IMR-90 (cell line): Measurements from ENCODE around the gene GRAMD1A. TPM values are rescaled to one million over a fixed set of nuclear protein-coding genes. Genes with fewer than 3 reads are reported as not detected.

ENCODE experiments used
- ATAC-seq: fragments of 200-7000 bp; cut with Tn5 transposase; 2 replicates; pipeline ENCODE4 v1.9.1; 2020; ENCODE audit warnings: low read depth, mild to moderate bottlenecking, moderate library complexity
- BruUV-seq: library from RNA; stranded (reverse); fragments of 400-500 nt; replicated peaks from 2 replicates; lab custom pipeline; 2021; lab: Mats Ljungman, UMichigan
- CTCF ChIA-PET: fragments of 300-600 bp; formaldehyde crosslinking; extraction: SDS; loops from one replicate; lab custom pipeline; 2021; ENCODE audit warnings: antibody characterized with exemption; lab: Yijun Ruan, JAX
- POLR2A ChIA-PET: fragments of 300-600 bp; sonication (Branson Sonifier 250); formaldehyde crosslinking; loops from one replicate; lab custom pipeline; 2022; ENCODE audit warnings: antibody characterized with exemption; ENCODE audit not compliant: unreplicated experiment; lab: Charles Lee
- DNase-seq: peaks from one replicate; pipeline ENCODE4 v3.0.0; 2013
- H2AFZ ChIP-seq: replicated peaks from 2 replicates; pipeline ENCODE3; 2013; ENCODE audit warnings: low read length, mild to moderate bottlenecking; ENCODE audit not compliant: poor library complexity
- H2AK5ac ChIP-seq: 2 replicates; pipeline ENCODE4 v1.6.1; 2013; ENCODE audit warnings: low read depth, low read length, inconsistent platforms
- H2AK9ac ChIP-seq: replicated peaks from 2 replicates; pipeline ENCODE3; 2013; ENCODE audit warnings: mild to moderate bottlenecking, low read depth, low read length, moderate library complexity; ENCODE audit not compliant: poor library complexity
- H2BK120ac ChIP-seq: 2 replicates; pipeline ENCODE4 v1.6.1; 2013; ENCODE audit warnings: low read depth, low read length, inconsistent platforms
- H2BK15ac ChIP-seq: 3 replicates; pipeline ENCODE4 v1.6.1; 2013; ENCODE audit warnings: low read depth, low read length, inconsistent platforms
- H2BK20ac ChIP-seq: 2 replicates; pipeline ENCODE4 v1.6.1; 2013; ENCODE audit warnings: low read depth, mild to moderate bottlenecking, inconsistent platforms, low read length, moderate library complexity
- H2BK5ac ChIP-seq: 2 replicates; pipeline ENCODE4 v1.6.1; 2013; ENCODE audit warnings: mild to moderate bottlenecking, low read depth, low read length, inconsistent platforms; ENCODE audit not compliant: poor library complexity, severe bottlenecking
- H3K14ac ChIP-seq: replicated peaks from 2 replicates; pipeline ENCODE4 v1.6.1; 2013; ENCODE audit warnings: low read depth, low read length, inconsistent platforms
- H3K18ac ChIP-seq: 2 replicates; pipeline ENCODE4 v1.6.1; 2013; ENCODE audit warnings: low read depth, low read length, control low read depth
- H3K23ac ChIP-seq: 2 replicates; pipeline ENCODE4 v1.6.1; 2013; ENCODE audit warnings: low read depth, low read length, inconsistent platforms
- H3K27ac ChIP-seq: 2 replicates; pipeline ENCODE4 v1.5.1; 2013; ENCODE audit warnings: mild to moderate bottlenecking, control low read depth, low read length; ENCODE audit not compliant: insufficient read depth
- H3K27me3 ChIP-seq: 2 replicates; pipeline ENCODE4 v1.6.1; 2013; ENCODE audit warnings: low read length; ENCODE audit not compliant: control insufficient read depth, insufficient read depth
- H3K36me3 ChIP-seq: 2 replicates; pipeline ENCODE4 v1.6.1; 2013; ENCODE audit warnings: low read length, mixed read lengths; ENCODE audit not compliant: control insufficient read depth, insufficient read depth
- H3K4ac ChIP-seq: 2 replicates; pipeline ENCODE4 v1.6.1; 2013; ENCODE audit warnings: low read depth, low read length, inconsistent platforms
- H3K4me1 ChIP-seq: 2 replicates; pipeline ENCODE4 v1.6.1; 2013; ENCODE audit warnings: low read length, mixed read lengths; ENCODE audit not compliant: control insufficient read depth, insufficient read depth
- H3K4me2 ChIP-seq: 2 replicates; pipeline ENCODE4 v1.6.1; 2013; ENCODE audit warnings: low read depth, mild to moderate bottlenecking, control low read depth, low read length, moderate library complexity
- H3K4me3 ChIP-seq: 2 replicates; pipeline ENCODE4 v1.5.1; 2013; ENCODE audit warnings: low read depth, mild to moderate bottlenecking, control low read depth, low read length, moderate library complexity; ENCODE audit not compliant: insufficient read depth
- H3K56ac ChIP-seq: 2 replicates; pipeline ENCODE4 v1.6.1; 2013; ENCODE audit warnings: low read length, inconsistent platforms; ENCODE audit not compliant: insufficient read depth; ENCODE audit errors: extremely low read depth
- H3K79me1 ChIP-seq, 2 experiments: 2 replicates each; pipeline ENCODE4 v1.6.1; 2013; ENCODE audit warnings: low read length in 2 of 2, inconsistent platforms in 1 of 2, low read depth in 1 of 2
- H3K9ac ChIP-seq: 2 replicates; pipeline ENCODE4 v1.6.1; 2013; ENCODE audit warnings: low read depth, low read length, control low read depth
- H3K9me1 ChIP-seq: 2 replicates; pipeline ENCODE4 v1.6.1; 2013; ENCODE audit warnings: low read length, inconsistent platforms; ENCODE audit not compliant: insufficient read depth
- H3K9me3 ChIP-seq: 2 replicates; pipeline ENCODE4 v1.6.1; 2013; ENCODE audit warnings: low read length; ENCODE audit not compliant: control insufficient read depth, insufficient read depth
- H4K20me1 ChIP-seq: 2 replicates; pipeline ENCODE4 v1.6.1; 2013; ENCODE audit warnings: low read length, inconsistent platforms; ENCODE audit not compliant: insufficient read depth
- H4K5ac ChIP-seq: 2 replicates; pipeline ENCODE4 v1.6.1; 2013; ENCODE audit warnings: mild to moderate bottlenecking, low read depth, low read length, control low read depth
- H4K8ac ChIP-seq, 2 experiments: 2 replicates each; pipeline ENCODE4 v1.6.1; 2013; ENCODE audit warnings: low read depth in 2 of 2, low read length in 2 of 2, control low read depth in 1 of 2, inconsistent platforms in 1 of 2
- H4K91ac ChIP-seq: 2 replicates; pipeline ENCODE4 v1.6.1; 2013; ENCODE audit warnings: low read depth, low read length, inconsistent platforms; ENCODE audit not compliant: insufficient read depth
- BHLHE40 ChIP-seq: fragments of 150-350 bp; IDR thresholded peaks from 2 replicates; pipeline ENCODE4 v1.6.1; 2016; ENCODE audit warnings: mild to moderate bottlenecking, low read depth, low read length
- WGBS, 2 experiments: methylation state at CpG; one replicate each; pipeline versions ENCODE4 v1.1.5 to v1.1.7; 2013; ENCODE audit warnings: missing lambda C conversion rate in 2 of 2; ENCODE audit not compliant: insufficient read length in 1 of 2; ENCODE audit errors: extremely low coverage in 2 of 2; 5-methylcytosine and 5-hydroxymethylcytosine counted together
- dilution Hi-C: fragments of 300-500 bp; cut with HindIII; formaldehyde crosslinking; loops from one replicate; pipeline ENCODE4 v1.14.3; 2018; ENCODE audit warnings: low sequenced_read_pairs; ENCODE audit not compliant: unreplicated experiment
- in situ Hi-C: fragments of 300-500 bp; cut with MboI; formaldehyde crosslinking; loops from 3 replicates; pipeline ENCODE4 v1.14.3; 2019; ENCODE audit warnings: low sequenced_read_pairs, inconsistent platforms, mixed read lengths
- intact Hi-C: fragments of 100-400 bp; cut with micrococcal nuclease; formaldehyde crosslinking; loops from 2 replicates; pipeline ENCODE4 v1.10.0; 2022
- polyA plus RNA-seq, 3 experiments: library from polyadenylated mRNA; depleted of rRNA; stranded (reverse); fragments of >200 nt; gene quantifications; 2 replicates each; pipeline ENCODE4 v1.2.3, GENCODE V29; 2012; ENCODE audit warnings: low replicate concordance in 1 of 3
- total RNA-seq: library from RNA; depleted of rRNA; stranded (reverse); fragments of >200 nt; gene quantifications from 2 replicates; pipeline ENCODE4 v1.2.3, GENCODE V29; 2012
- TF ChIP-seq, protein P1 (sequence below): fragments of 150-350 bp; IDR thresholded peaks from 2 replicates; pipeline ENCODE4 v1.6.1; 2016; ENCODE audit warnings: low read depth, mild to moderate bottlenecking, low read length, moderate library complexity, borderline replicate concordance

The GRAMD1A gene
- total and polyA plus RNA-seq, 2 of the 4 experiments (the other 2 are of a cell fraction): 11.1 to 63.0 TPM

DNA sequence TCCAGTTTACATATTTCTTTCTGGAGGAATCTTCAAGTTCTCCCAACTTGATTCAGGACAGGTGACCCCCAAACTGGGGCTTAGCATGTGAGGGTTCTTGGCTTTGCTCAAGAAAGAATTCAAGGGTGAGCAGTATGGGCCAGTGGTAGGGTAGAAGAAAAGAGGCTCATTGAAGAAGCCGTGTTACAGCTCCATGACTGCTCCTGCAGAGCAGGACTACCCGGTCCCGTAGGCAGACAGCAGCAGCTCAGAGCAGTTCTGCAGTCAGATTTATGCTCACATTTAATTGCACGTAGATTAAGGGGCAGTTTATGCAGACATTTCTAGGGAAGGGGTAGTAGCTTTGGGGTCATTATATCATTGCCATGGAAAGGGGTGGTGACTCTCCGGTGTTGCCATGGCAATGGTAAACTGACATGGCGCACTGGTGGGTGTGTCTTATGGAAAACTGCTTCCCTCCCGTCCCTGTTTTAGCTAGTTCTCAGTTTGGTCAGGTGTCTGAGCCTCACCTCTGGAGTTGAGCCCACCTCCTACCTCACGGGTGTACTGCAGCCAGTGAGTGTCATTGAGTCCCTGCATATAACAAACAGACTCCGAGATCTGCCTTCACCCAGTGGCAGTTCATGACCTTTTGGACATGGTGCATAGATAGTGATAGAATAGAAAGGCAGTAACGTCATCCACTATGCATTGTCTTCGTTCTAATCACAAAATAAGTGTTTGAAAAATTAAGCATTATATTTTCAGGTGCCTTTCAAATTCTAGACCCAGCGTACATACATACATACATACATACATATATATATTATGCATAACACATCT lies 20.1 kb upstream of the GRAMD1A start:
- POLR2A ChIA-PET: no interaction called here
- Histone ChIP-seq H3K18ac (no peak overlapping the region), H3K27me3 (peaks cover 6% of the 10 kb centered on the region), H2BK5ac (no peak overlapping the region), H4K5ac (no peak overlapping the region), H3K9me3 (peaks cover 7% of the 10 kb centered on the region), H3K27ac (no peak overlapping the region), H3K4me1 (no peaks in the 10 kb centered on the region), H2AK5ac (no peak overlapping the region), H4K20me1 (no peaks in the 10 kb centered on the region), H3K23ac (no peak overlapping the region), H3K9ac (no peak overlapping the region), H4K91ac (no peak overlapping the region), H3K4me3 (no peak overlapping the region), H2BK20ac (no peak overlapping the region), H3K56ac (no peak overlapping the region), H3K9me1 (no peaks in the 10 kb centered on the region), H3K4ac (no peak overlapping the region), H3K36me3 (no peaks in the 10 kb centered on the region), H3K4me2 (no peak overlapping the region), H2AFZ (no peak overlapping the region), H3K14ac (no peak overlapping the region), H2AK9ac (no peak overlapping the region), H3K79me1 (no peaks in the 10 kb centered on the region), H2BK15ac (no peak overlapping the region), H4K8ac (no peak overlapping the region), H2BK120ac (no peak overlapping the region)
- TF ChIP-seq, protein P1, sequence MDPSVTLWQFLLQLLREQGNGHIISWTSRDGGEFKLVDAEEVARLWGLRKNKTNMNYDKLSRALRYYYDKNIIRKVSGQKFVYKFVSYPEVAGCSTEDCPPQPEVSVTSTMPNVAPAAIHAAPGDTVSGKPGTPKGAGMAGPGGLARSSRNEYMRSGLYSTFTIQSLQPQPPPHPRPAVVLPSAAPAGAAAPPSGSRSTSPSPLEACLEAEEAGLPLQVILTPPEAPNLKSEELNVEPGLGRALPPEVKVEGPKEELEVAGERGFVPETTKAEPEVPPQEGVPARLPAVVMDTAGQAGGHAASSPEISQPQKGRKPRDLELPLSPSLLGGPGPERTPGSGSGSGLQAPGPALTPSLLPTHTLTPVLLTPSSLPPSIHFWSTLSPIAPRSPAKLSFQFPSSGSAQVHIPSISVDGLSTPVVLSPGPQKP: no peak
- no peak for TF ChIP-seq BHLHE40
- in situ Hi-C loops: no loop called here
- BruUV-seq: no TSS peak
- ATAC-seq: no peak
- dilution Hi-C loops: no loop called here
- 81% methylated on average over 4 of the region's 12 CpGs; no CpG with 5 or more reads in 1 of the 2 experiments for WGBS, 2 experiments
- CTCF ChIA-PET: no interaction called here
- no peak for DNase-seq
- intact Hi-C loops: no loop called here
